H1 (cell line): ENCODE data around the gene L3MBTL3. TPM values are rescaled to one million over a fixed set of nuclear protein-coding genes. Genes with fewer than 3 reads are reported as not detected.

Experiments used
- CTCF ChIA-PET: fragments of 300-600 bp; sonication (Branson Sonifier 250); formaldehyde crosslinking; loops from one replicate; lab custom pipeline; 2021; ENCODE audit not compliant: partially characterized antibody; lab: Charles Lee
- POLR2A ChIA-PET: fragments of 300-600 bp; sonication (Branson Sonifier 250); formaldehyde crosslinking; loops from one replicate; lab custom pipeline; 2021; ENCODE audit warnings: inconsistent platforms; ENCODE audit not compliant: partially characterized antibody; lab: Charles Lee
- DNase-seq, 2 experiments: peaks; one replicate each; pipeline versions ENCODE4 v3.0.0 to v3.0.0-alpha.2; 2010 to 2022; ENCODE audit warnings: low spot score in 2 of 2, low read depth in 1 of 2, mixed read lengths in 1 of 2
- FAIRE-seq: peaks from 2 replicates; lab custom pipeline; 2011; peaks lifted over from hg19 to GRCh38; lab: Jason Lieb, UNC
- H2AFZ ChIP-seq: 2 replicates; pipeline ENCODE4 v1.8.1; 2012; ENCODE audit warnings: low read length, inconsistent platforms
- H2AK5ac ChIP-seq: 2 replicates; pipeline ENCODE4 v1.6.1; 2013; ENCODE audit warnings: low read depth, low read length
- H2BK120ac ChIP-seq: replicated peaks from 2 replicates; pipeline ENCODE3; 2013; ENCODE audit warnings: low read depth, low read length, inconsistent platforms
- H2BK12ac ChIP-seq: 2 replicates; pipeline ENCODE4 v1.6.1; 2013; ENCODE audit warnings: low read depth, low read length
- H2BK15ac ChIP-seq: 2 replicates; pipeline ENCODE4 v1.6.1; 2013; ENCODE audit warnings: low read length
- H2BK20ac ChIP-seq: 2 replicates; pipeline ENCODE4 v1.6.1; 2013; ENCODE audit warnings: low read length
- H2BK5ac ChIP-seq: 2 replicates; pipeline ENCODE4 v1.6.1; 2013; ENCODE audit warnings: low read depth, low read length
- H3K14ac ChIP-seq: 2 replicates; pipeline ENCODE4 v1.6.1; 2013; ENCODE audit warnings: inconsistent platforms; ENCODE audit not compliant: insufficient read length
- H3K18ac ChIP-seq: 2 replicates; pipeline ENCODE4 v1.6.1; 2013; ENCODE audit warnings: low read length; ENCODE audit errors: extremely low read depth
- H3K23ac ChIP-seq: 2 replicates; pipeline ENCODE4 v1.6.1; 2013; ENCODE audit warnings: inconsistent platforms; ENCODE audit not compliant: insufficient read length
- H3K23me2 ChIP-seq: 2 replicates; pipeline ENCODE4 v1.6.1; 2013; ENCODE audit warnings: low read depth, low read length
- H3K27ac ChIP-seq: 2 replicates; pipeline ENCODE4 v1.6.1; 2011; ENCODE audit warnings: low read depth, low read length, inconsistent platforms
- H3K27me3 ChIP-seq, 4 experiments: replicated peaks in 1 of 4; 1 replicate in 1 of 4; 2 replicates in 3 of 4; pipeline versions ENCODE4 v1.6.1 to v1.8.1; 2011 to 2013; ENCODE audit warnings: low read length in 3 of 4, mild to moderate bottlenecking in 3 of 4, inconsistent platforms in 2 of 4, mixed read lengths in 2 of 4, moderate library complexity in 1 of 4; ENCODE audit not compliant: control insufficient read depth in 3 of 4, insufficient read depth in 3 of 4; ENCODE audit errors: extremely low read depth in 1 of 4
- H3K36me3 ChIP-seq, 4 experiments: 2 replicates each; pipeline versions ENCODE4 v1.6.1 to v1.8.1; 2011 to 2013; ENCODE audit warnings: mild to moderate bottlenecking in 4 of 4, low read length in 3 of 4, moderate library complexity in 2 of 4, control low read depth in 1 of 4, inconsistent platforms in 1 of 4; ENCODE audit not compliant: insufficient read depth in 4 of 4, control insufficient read depth in 2 of 4
- H3K4ac ChIP-seq: replicated peaks from 2 replicates; pipeline ENCODE3; 2013; ENCODE audit warnings: low read length, low read depth, mixed read lengths, inconsistent platforms; ENCODE audit not compliant: insufficient read length
- H3K4me1 ChIP-seq, 4 experiments: replicated peaks in 1 of 4; 1 replicate in 1 of 4; 2 replicates in 3 of 4; pipeline versions ENCODE4 v1.6.1 to v1.8.1; 2011 to 2013; ENCODE audit warnings: low read length in 3 of 4, inconsistent platforms in 2 of 4, mixed read lengths in 1 of 4; ENCODE audit not compliant: insufficient read depth in 4 of 4, control insufficient read depth in 3 of 4
- H3K4me2 ChIP-seq, 2 experiments: 2 replicates each; pipeline versions ENCODE4 v1.6.1 to v1.8.1; 2011 to 2013; ENCODE audit warnings: low read depth in 2 of 2, low read length in 2 of 2, control low read depth in 1 of 2, inconsistent platforms in 1 of 2, mild to moderate bottlenecking in 1 of 2; ENCODE audit not compliant: insufficient read depth in 1 of 2
- H3K4me3 ChIP-seq, 4 experiments: fragments of 200-600, 300-600 bp in 1 of 4; sonication (generic), shearing (Covaris generic), sonication (Bioruptor Twin) in 1 of 4; 2 replicates each; pipeline versions ENCODE4 v1.5.1 to v1.8.1; 2011 to 2016; ENCODE audit warnings: low read length in 4 of 4, low read depth in 3 of 4, control low read depth in 2 of 4, inconsistent platforms in 2 of 4, mild to moderate bottlenecking in 2 of 4, mixed read lengths in 1 of 4, moderate library complexity in 1 of 4; ENCODE audit not compliant: insufficient read depth in 2 of 4; ENCODE audit errors: extremely low read depth in 1 of 4
- H3K56ac ChIP-seq: replicated peaks from 2 replicates; pipeline ENCODE3; 2013; ENCODE audit warnings: low read depth, mild to moderate bottlenecking, mixed read lengths, low read length, inconsistent platforms; ENCODE audit not compliant: insufficient read length
- H3K79me1 ChIP-seq: 2 replicates; pipeline ENCODE4 v1.6.1; 2013; ENCODE audit warnings: low read depth, low read length, control low read depth
- H3K79me2 ChIP-seq, 2 experiments: 2 replicates each; pipeline versions ENCODE4 v1.6.1 to v1.8.1; 2012 to 2013; ENCODE audit warnings: low read length in 2 of 2, mild to moderate bottlenecking in 2 of 2, inconsistent platforms in 1 of 2; ENCODE audit not compliant: insufficient read depth in 2 of 2, control insufficient read depth in 1 of 2
- H3K9ac ChIP-seq, 4 experiments: replicated peaks in 1 of 4; 1 replicate in 1 of 4; 2 replicates in 3 of 4; pipeline versions ENCODE4 v1.6.1 to v1.8.1; 2011 to 2013; ENCODE audit warnings: low read depth in 3 of 4, low read length in 3 of 4, control low read depth in 2 of 4, mild to moderate bottlenecking in 2 of 4, moderate library complexity in 2 of 4, inconsistent platforms in 1 of 4; ENCODE audit errors: extremely low read depth in 1 of 4
- H3K9me3 ChIP-seq, 2 experiments: 2 replicates each; pipeline versions ENCODE4 v1.6.1 to v1.8.1; 2012 to 2013; ENCODE audit warnings: mild to moderate bottlenecking in 2 of 2, moderate library complexity in 2 of 2, control low read depth in 1 of 2, inconsistent platforms in 1 of 2, low read depth in 1 of 2, low read length in 1 of 2, mixed read lengths in 1 of 2; ENCODE audit not compliant: insufficient read depth in 2 of 2
- H4K20me1 ChIP-seq, 2 experiments: replicated peaks in 1 of 2; 2 replicates each; pipeline versions ENCODE3 to v1.8.1; 2011 to 2013; ENCODE audit warnings: inconsistent platforms in 2 of 2, low read length in 2 of 2, mild to moderate bottlenecking in 1 of 2; ENCODE audit not compliant: insufficient read depth in 2 of 2, control insufficient read depth in 1 of 2
- H4K5ac ChIP-seq: 2 replicates; pipeline ENCODE4 v1.6.1; 2013; ENCODE audit warnings: low read length, low read depth, mixed read lengths, inconsistent platforms; ENCODE audit not compliant: insufficient read length
- H4K8ac ChIP-seq: 2 replicates; pipeline ENCODE4 v1.8.0; 2013; ENCODE audit warnings: mild to moderate bottlenecking, moderate library complexity, low read length, inconsistent platforms; ENCODE audit not compliant: insufficient read depth; ENCODE audit errors: extremely low read depth
- H4K91ac ChIP-seq: replicated peaks from 2 replicates; pipeline ENCODE3; 2013; ENCODE audit warnings: low read length, mixed read lengths, inconsistent platforms; ENCODE audit not compliant: insufficient read length
- PHF8 ChIP-seq: fragments of 200-600 bp; sonication (generic); conservative IDR thresholded peaks from 2 replicates; pipeline ENCODE4 v1.7.1; 2012; ENCODE audit warnings: low read depth, mild to moderate bottlenecking, inconsistent platforms, low read length, moderate library complexity
- RAD21 ChIP-seq, 2 experiments: IDR thresholded peaks in 1 of 2; conservative IDR thresholded peaks in 1 of 2; 2 replicates each; pipeline ENCODE4 v1.6.1; 2011; ENCODE audit warnings: low read depth in 2 of 2, low read length in 2 of 2, improper control_type of control experiment in 1 of 2, inconsistent platforms in 1 of 2, mild to moderate bottlenecking in 1 of 2, moderate library complexity in 1 of 2
- SIRT6 ChIP-seq: IDR thresholded peaks from one replicate; pipeline ENCODE4 v1.7.1; 2012; ENCODE audit warnings: low read length, inconsistent platforms
- SP4 ChIP-seq: IDR thresholded peaks from 2 replicates; pipeline ENCODE4 v1.6.1; 2012; ENCODE audit warnings: low read length, inconsistent platforms
- WGBS, 2 experiments: shearing (Covaris generic) in 1 of 2; methylation state at CpG; one replicate each; pipeline versions ENCODE4 v1.1.6 to v1.1.7; 2013 to 2015; ENCODE audit warnings: low lambda C conversion rate in 2 of 2, mixed read lengths in 2 of 2, inconsistent platforms in 1 of 2, low coverage in 1 of 2, missing lambda C conversion rate in 1 of 2; ENCODE audit not compliant: insufficient replicate concordance in 2 of 2, insufficient coverage in 1 of 2, insufficient read length in 1 of 2; ENCODE audit errors: extremely low coverage in 1 of 2, missing lambda C conversion rate in 1 of 2; 5-methylcytosine and 5-hydroxymethylcytosine counted together
- polyA plus RNA-seq, 7 experiments: library from polyadenylated mRNA; depleted of rRNA in 3 of 7; stranded (reverse) in 5 of 7; unstranded in 2 of 7; fragments of >200 nt in 5 of 7; fragments of 200-250 nt in 2 of 7; gene quantifications; 1 replicate in 5 of 7; 2 replicates in 1 of 7; 4 replicates in 1 of 7; pipeline versions ENCODE4 v1.2.1 to v1.2.3, GENCODE V29; 2011 to 2013; ENCODE audit warnings: missing spikeins in 2 of 7, mixed read lengths in 2 of 7
- total RNA-seq: library from RNA; stranded (reverse); fragmentation: NEBNext Ultra II Directional; extraction: Animal tissue kit (Norgen Biotek cat#: 25700); gene quantifications from 2 replicates; pipeline ENCODE4 v1.2.1, GENCODE V29; 2021
- TF ChIP-seq, protein P1 (sequence below): IDR thresholded peaks from 2 replicates; pipeline ENCODE4 v1.6.1; 2012; ENCODE audit warnings: inconsistent platforms

Gene L3MBTL3
- total and polyA plus RNA-seq, 2 of the 8 experiments (the other 6 are each of a cell fraction or from before 2014, with no cell fraction given), result 3.9 to 17.2 TPM

DNA sequence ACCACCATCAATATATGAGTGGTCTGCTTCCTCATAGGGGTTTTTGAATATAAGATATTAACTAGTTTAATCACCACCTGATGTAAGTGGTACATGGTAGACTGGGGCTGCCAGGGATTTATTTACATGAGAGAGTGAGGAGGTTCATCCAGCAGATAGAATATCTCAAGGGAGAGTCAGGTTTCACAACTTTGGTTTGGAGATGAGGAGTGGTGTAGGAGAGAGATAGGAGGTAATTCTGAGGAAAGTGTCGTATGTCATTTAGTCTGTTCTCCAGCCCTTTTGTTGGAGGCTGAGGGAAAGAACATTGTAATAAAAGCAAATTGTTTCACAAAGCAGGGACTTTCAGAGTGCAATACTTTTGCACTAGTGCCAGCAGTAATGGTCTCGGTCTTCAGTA, 16.8 kb downstream of the L3MBTL3 start:
- no peak overlapping the region for H2BK5ac ChIP-seq
- H4K8ac ChIP-seq, result no peak overlapping the region
- no peak overlapping the region for H3K14ac ChIP-seq
- no peaks in the 10 kb centered on the region for H3K79me1 ChIP-seq
- H3K4me2 ChIP-seq, result no peak overlapping the region
- H3K18ac ChIP-seq, result no peak overlapping the region
- no peak overlapping the region for H3K23ac ChIP-seq
- H2BK20ac ChIP-seq, result no peak overlapping the region
- H3K23me2 ChIP-seq, result no peaks in the 10 kb centered on the region
- no peak for DNase-seq
- no peak for FAIRE-seq
- ChIA-PET CTCF (interaction anchor here (1.0 to 1.5 kb wide), 5 partner anchors 12 to 437 kb away, joined by 3 to 4 read pairs (median 4); no protein-coding TSS in a partner anchor), POLR2A (no interaction called here)
- no peak overlapping the region for H3K4me3 ChIP-seq
- no peak overlapping the region for H3K9ac ChIP-seq
- H3K27ac ChIP-seq, result no peak overlapping the region
- no peaks in the 10 kb centered on the region for H3K9me3 ChIP-seq
- H3K27me3 ChIP-seq, result no peaks in the 10 kb centered on the region
- no peaks in the 10 kb centered on the region for H3K4me1 ChIP-seq
- no peaks in the 10 kb centered on the region for H3K36me3 ChIP-seq
- WGBS, 2 experiments, result 63% methylated on average over 2 of the region's 2 CpGs; no CpG with 5 or more reads in 1 of the 2 experiments
- H2BK12ac ChIP-seq, result no peak overlapping the region
- H4K20me1 ChIP-seq, result no peaks in the 10 kb centered on the region
- no peak overlapping the region for H4K5ac ChIP-seq
- no peak for TF ChIP-seq SP4
- TF ChIP-seq PHF8, result no peak
- TF ChIP-seq SIRT6, result no peak
- TF ChIP-seq RAD21 (IDR thresholded peaks at IDR 0.05 in 1 of 2, conservative IDR thresholded peaks at IDR 0.05 in 1 of 2; ENCODE audit: low read depth in 2 of 2, low read length in 2 of 2), result no peak
- TF ChIP-seq, protein P1, sequence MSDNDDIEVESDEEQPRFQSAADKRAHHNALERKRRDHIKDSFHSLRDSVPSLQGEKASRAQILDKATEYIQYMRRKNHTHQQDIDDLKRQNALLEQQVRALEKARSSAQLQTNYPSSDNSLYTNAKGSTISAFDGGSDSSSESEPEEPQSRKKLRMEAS, result no peak
- H2AFZ ChIP-seq, result no peak overlapping the region
- no peak overlapping the region for H2BK120ac ChIP-seq
- H3K4ac ChIP-seq, result no peak overlapping the region
- H3K56ac ChIP-seq, result no peak overlapping the region
- no peak overlapping the region for H4K91ac ChIP-seq
- H3K79me2 ChIP-seq, result peaks cover 0 to 7% of the 10 kb centered on the region in 2 experiments; a peak in 1 of 4 replicates
- H2BK15ac ChIP-seq, result no peak overlapping the region
- no peak overlapping the region for H2AK5ac ChIP-seq
